Testis (tissue), 2 donors: ENCODE measurements around the gene ARHGAP31.

ENCODE experiments used
- POLR2A ChIP-seq: fragments of 450-650 bp; IDR thresholded peaks from one replicate; pipeline ENCODE4 v1.6.1; 2017; ENCODE audit warnings: antibody characterized with exemption, mild to moderate bottlenecking, moderate library complexity
- TF ChIP-seq, protein P1 (sequence below), 3 experiments: fragments of 450-650 bp in 2 of 3; fragments of 200-600 bp in 1 of 3; sonication (generic) in 1 of 3; IDR thresholded peaks; one replicate each; pipeline ENCODE4 v1.5.1; 2016 to 2019; ENCODE audit warnings: antibody characterized with exemption in 3 of 3, mild to moderate bottlenecking in 2 of 3, moderate library complexity in 1 of 3

DNA sequence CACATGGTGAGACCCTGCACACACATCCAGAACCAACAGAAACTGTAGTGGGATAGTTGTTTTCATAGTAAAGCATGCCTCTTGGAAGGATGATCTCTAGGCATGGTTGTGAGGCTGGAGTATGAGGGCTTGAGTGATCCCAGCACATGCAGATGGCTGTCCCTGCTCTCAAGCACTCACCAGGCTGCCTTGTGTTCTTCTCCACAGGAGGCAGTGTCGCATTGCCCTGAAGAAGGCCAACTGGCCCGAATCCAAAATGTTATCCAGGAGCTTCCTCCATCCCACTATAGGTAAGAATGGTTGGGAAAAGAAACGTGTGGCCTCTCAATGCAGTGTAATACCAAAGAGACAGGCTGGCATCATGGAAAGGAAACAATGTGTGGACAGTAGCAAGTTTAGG, 86.5 kb downstream of the ARHGAP31 start:
- TF ChIP-seq POLR2A, result no peak
- TF ChIP-seq, protein P1, sequence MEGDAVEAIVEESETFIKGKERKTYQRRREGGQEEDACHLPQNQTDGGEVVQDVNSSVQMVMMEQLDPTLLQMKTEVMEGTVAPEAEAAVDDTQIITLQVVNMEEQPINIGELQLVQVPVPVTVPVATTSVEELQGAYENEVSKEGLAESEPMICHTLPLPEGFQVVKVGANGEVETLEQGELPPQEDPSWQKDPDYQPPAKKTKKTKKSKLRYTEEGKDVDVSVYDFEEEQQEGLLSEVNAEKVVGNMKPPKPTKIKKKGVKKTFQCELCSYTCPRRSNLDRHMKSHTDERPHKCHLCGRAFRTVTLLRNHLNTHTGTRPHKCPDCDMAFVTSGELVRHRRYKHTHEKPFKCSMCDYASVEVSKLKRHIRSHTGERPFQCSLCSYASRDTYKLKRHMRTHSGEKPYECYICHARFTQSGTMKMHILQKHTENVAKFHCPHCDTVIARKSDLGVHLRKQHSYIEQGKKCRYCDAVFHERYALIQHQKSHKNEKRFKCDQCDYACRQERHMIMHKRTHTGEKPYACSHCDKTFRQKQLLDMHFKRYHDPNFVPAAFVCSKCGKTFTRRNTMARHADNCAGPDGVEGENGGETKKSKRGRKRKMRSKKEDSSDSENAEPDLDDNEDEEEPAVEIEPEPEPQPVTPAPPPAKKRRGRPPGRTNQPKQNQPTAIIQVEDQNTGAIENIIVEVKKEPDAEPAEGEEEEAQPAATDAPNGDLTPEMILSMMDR (IDR thresholded peaks at IDR 0.05), result no peak
